Measurements from ENCODE around the gene FAM171A1.
"Not testable (repeated sequence)": the region's sequence is repeated elsewhere in the genome, so short reads cannot be mapped to it uniquely, and the experiment has no call there.

The FAM171A1 gene

DNA sequence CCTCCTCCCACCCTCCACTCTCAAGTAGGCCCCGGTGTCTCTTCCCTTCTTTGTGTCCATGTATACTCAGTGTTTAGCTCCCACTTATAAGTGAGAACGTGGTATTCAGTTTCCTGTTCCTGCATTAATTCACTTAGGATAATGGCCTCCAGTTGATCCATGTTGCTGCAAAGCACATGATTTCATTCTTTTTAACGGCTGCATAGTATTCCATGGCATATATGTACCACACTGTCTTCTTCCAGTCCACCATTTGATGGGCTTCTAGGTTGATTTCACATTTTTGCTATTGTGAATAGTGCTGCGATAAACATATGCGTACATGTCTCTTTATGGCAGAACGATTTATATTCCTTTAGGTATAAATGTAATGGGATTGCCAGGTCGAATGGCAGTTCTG is 51.0 kb downstream of the FAM171A1 start:
- DNase-seq (ENCODE audit: low spot score) = no peak

GRCh38 chr10:15316871-15317464 is 54.1 kb downstream of the FAM171A1 start:
- DNase-seq (ENCODE audit: low spot score) = no peak

- DNase-seq (ENCODE audit: low spot score) = no peak
Observed at GRCh38 chr10:15316145-15316544, 54.9 kb downstream of the FAM171A1 start.

- no peak for DNase-seq (ENCODE audit: low spot score)
Observed at GRCh38 chr10:15315286-15315685, 55.8 kb downstream of the FAM171A1 start.

DNA sequence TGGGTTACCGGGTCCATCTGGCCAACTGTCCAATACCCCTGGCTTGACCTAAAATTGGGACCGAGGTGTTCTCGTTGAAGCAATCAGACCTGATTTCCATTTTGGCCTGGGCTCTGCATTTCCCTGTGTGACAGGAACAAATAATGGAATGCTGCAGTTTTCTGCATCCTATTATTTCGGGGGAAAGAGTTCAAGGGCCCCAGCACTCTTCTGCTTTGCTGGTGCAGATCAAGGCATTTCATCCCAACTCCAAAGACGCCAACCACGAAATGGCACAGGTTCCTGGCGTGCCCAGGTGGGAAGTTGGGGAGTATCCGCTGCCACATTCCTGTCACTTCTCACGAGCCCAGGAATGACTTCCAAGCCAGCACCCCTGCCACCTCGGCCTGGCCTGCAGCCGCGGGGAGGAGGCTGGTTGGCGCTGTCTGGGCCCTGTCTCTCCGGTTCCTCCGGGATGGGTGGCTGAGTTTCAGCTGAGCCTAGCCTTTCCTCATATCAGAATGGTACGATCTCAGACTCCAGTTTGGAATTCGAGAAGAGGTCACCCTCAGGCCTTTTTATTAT is 56.5 kb downstream of the FAM171A1 start:
- no peak for DNase-seq (ENCODE audit: low spot score)

GRCh38 chr10:15313843-15314242 is 57.2 kb downstream of the FAM171A1 start:
- peak; percentile 97 for DNase-seq (ENCODE audit: low spot score)

- peak; percentile 73 for DNase-seq (ENCODE audit: low spot score)
Observed at GRCh38 chr10:15313047-15313446, 58.0 kb downstream of the FAM171A1 start.

GRCh38 chr10:15311569-15312280 is 59.4 kb downstream of the FAM171A1 start:
- no peak for DNase-seq (ENCODE audit: low spot score)

GRCh38 chr10:15310776-15311568 is 60.1 kb downstream of the FAM171A1 start:
- DNase-seq (ENCODE audit: low spot score) = no peak

- no peak for DNase-seq (ENCODE audit: low spot score)
Observed at GRCh38 chr10:15309221-15309620, 61.9 kb downstream of the FAM171A1 start.

- no peak for DNase-seq (ENCODE audit: low spot score)
Observed at GRCh38 chr10:15306735-15307280, 64.3 kb downstream of the FAM171A1 start.

DNA sequence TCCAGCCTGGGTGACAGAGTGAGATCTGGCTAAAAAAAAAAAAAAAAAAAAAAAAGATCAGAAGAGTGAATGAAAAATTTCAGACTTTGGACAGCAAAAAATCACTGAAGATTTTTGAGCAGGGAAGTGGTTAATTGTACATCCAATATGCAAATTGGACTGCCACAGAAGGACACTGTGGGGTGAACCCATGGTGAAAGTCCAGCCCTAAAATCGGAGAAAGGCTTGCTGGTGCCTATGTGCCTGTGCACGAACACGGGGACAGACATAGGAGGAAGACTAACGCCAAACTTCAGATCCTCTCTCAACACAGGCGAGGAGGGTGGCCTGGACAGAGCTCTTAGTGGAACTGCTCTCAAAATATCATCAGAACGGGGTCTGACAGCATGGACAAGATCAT is 65.5 kb downstream of the FAM171A1 start:
- DNase-seq (ENCODE audit: low spot score) = no peak

DNA sequence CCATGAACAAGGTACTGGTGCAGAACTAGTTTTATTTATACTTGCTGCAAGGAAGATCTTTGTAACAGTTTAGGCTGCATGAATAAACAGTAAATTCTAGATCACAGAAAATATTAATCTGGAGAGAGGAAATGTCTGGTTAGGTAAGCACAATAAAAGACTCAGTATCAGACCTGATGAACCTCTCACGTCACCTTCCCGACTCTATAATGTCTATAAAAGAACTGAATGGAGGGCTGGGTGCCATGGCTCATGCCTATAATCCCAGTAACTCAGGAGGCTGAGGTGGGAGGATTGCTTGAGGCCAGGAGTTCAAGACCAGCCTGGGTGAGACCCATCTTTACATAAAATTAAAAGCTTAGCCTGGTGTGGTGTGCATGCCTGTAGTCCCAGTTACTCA is 65.9 kb downstream of the FAM171A1 start:
- DNase-seq (ENCODE audit: low spot score) = no peak

DNA sequence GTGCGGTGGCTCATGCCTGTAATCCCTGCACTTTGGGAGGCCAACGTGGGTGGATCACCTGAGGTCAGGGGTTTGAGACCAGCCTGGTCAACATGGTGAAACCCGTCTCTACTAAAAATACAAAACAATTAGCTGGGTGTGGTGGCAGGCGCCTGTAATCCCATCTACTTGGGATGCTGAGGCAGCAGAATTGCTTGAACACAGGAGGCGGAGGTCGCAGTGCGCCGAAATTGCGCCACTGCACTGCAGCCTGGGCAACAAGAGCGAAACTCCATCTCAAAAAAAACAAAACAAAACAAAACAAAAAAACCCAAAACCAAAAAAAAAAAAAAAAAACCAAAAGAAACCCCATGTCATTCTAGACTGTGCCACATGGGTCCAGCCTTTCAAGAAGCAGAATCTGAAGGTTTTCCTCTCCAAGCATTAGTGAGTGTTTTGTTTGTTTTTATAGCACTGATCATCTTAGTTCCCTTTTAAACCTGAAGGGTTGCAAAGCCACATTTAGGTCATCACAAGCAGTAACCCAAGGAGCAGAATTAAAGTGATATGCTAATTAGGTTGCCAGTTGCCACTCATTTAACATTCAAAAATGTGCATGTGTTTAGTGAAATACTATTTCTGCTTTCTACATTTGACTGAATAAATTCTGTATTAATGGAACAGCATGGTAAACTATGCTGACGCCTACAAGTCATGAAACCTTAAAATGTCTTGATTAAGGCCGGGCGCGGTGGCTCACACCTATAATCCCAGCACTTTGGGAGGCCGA is 68.7 kb downstream of the FAM171A1 start:
- not testable (repeated sequence) for DNase-seq (ENCODE audit: low spot score)

DNA sequence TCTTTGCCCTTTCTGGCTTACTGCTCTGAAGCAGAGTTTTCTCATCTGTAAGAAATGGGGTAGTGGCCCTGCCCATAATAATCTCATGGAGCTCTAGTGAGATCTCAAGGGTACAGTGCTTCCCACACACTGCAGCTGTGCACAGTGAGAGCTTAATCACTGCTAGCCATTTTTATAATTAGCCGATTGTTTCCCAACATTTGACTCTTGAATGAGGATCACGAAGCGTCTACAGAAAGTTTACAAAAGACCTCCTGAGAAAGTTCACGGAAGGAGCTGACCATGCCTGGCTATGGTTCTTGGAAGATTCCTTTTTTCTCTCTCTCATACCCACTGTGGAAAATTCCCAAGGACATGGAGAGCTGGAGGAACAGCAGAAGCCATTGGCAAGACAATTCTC is 70.4 kb downstream of the FAM171A1 start:
- DNase-seq (ENCODE audit: low spot score) = peak; percentile 77

GRCh38 chr10:15300145-15300544 is 70.9 kb downstream of the FAM171A1 start:
- DNase-seq (ENCODE audit: low spot score) = no peak

- DNase-seq (ENCODE audit: low spot score) = no peak
Observed at GRCh38 chr10:15296701-15297100, 74.4 kb downstream of the FAM171A1 start.

GRCh38 chr10:15295537-15296325 is 75.4 kb downstream of the FAM171A1 start:
- no peak for DNase-seq (ENCODE audit: low spot score)

DNA sequence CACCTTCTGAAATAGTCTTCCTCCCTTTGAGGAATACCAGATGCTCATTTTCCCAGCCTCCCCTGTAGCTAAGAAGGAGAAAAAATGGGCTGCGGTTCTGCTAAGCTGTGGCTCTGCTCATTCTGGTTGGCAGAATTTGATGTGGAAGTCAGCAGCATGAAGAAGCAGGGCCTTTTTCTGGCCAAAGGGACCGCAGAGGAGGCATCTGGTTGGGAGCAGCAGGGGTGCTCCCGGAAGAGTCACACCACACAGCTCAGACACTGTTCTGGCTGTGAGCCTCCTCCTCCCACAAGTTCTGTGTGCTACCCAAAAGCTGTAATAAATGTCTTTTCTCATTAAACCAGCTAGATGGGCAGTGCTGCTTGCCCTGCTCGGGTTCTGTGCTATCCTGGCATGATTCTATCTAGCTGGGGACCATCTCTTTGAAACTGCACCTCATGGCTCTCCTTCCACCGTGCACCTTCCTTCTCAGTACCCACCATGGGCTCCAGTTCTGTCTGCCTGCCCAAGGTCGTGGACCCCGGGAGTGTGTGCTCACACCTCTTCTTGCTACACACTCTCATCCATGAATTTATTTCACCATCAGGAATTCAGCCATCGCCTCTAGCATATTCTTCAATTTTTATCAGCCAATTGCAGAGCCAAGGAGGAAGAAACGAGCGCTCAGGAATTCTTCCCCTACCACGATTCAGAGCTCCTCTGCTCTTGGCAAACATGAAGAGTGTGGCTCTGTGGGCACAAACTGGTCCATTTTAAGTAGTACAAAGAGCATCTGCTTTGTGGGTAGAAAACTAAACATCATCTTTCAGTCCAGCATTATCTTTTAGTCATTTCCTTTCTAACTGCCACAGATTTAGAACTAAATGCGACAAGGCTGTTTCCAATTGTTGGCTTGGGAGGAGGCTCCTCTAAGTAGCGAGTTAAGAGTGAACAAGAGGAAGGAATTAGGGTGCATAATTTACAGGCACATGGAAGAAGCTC is 76.9 kb downstream of the FAM171A1 start:
- peak; percentile 71 for DNase-seq (ENCODE audit: low spot score)

- no peak for DNase-seq (ENCODE audit: low spot score)
Observed at GRCh38 chr10:15290671-15291070, 80.4 kb downstream of the FAM171A1 start.
